NCI-H2029 treated with DMSO at 0.1 percent for 48 hours (cell line): ENCODE results near the gene PAX9.
"Not testable (repeated sequence)": the region's sequence is repeated elsewhere in the genome, so short reads cannot be mapped to it uniquely, and the experiment has no call there.

Experiments used
- DNase-seq: peaks from one replicate; lab custom pipeline; 2025; lab: John Stamatoyannopoulos, UW

PAX9 gene

DNA sequence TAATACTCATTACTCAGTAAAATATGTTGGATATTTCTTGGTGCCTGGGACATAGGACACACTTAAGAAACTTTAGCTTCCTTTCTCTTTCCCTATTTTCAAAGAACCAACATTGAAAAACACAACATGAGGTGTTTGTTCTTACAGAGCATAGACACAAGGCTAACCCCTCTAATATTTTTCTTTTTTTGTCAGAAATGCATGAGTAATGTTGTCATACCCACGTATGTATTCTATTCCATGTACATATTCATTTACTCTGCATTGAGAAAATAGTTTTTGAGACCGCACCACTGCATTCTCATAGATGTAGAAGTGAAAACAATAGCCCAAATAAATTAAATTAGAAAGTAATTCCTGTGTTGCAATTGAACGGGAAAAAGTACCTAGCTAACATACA lies 13.0 kb downstream of the PAX9 start:
- no peak for DNase-seq

DNA sequence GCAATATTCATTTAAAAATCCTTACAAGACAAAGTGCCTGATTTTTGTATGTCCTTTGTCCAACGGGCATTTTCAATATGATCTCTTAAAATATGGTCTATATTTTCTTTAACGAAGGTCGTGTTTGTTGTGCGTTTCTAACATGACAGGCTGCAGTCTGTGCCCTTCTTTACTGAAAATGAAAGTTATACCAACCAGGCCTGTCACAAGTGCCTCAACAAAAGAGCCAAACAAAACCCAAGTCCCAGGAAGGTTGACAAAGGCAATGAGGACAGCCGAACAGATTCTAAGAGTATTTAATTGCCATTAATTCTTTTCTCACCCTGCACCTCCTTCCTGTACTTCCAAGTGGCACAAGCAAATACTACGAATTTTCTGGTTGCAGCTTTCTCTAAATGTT lies 13.9 kb downstream of the PAX9 start:
- no peak for DNase-seq

DNA sequence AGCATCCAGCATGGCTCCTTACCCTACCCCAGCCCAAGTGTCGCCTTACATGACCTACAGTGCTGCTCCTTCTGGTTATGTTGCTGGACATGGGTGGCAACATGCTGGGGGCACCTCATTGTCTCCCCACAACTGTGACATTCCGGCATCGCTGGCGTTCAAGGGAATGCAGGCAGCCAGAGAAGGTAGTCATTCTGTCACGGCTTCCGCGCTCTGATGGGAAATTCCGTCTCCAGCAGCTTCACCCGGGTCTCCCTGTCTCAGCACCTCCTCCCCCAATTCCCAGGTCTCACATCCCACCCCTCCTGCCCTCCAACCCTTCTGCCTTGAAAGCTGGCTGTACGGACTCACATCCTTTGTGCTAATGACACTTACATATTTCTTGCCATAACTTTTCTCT lies 14.6 kb downstream of the PAX9 start:
- no peak for DNase-seq

DNA sequence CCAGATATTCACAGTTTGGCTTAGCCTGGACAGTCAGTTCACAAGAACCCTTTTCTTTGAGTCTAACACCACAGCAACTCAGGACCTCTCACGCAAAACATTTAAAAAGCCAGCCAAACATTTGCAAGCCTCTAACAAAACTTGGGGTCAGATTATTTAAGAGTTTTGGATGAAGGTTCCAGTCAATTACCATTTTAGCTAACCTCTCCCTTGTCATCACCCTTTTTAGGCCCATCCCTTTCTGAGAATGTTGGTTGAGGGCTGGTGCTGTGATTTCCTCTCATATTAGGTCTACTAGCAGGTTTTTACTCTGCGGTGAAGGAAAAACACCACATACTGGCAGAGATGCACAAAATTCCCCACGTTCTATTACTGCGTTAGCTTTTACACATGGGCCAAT lies 20.7 kb downstream of the PAX9 start:
- no peak for DNase-seq

DNA sequence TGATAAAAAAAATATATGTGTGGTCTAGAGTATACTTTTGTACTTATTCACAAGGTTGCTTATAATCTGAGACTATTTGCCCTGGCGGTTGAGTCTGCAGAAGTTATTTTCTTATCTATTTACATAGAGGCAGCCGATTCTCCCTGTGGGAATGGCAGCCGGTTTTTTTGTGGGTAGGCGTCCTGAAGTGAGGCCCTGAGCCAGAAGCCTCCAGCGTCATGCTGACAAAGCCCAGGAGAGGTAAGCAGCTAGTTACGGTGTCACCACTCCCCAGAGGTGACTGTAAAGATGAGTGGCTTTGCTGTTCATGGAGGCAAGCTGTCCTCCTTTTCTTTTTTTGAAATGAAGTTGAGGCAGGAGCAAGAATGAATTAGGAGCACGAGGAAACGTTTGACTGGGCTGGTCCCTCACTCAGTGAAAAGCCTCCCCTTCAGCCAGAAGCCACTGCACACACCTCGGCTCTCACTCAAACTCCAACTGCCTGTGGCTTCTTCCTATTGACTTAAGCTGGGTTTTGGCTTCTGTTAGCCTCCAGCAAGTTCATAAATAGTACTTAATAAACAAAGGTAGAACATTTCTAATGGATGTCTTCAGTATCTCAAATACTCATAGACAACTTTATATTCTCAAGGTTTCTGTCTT lies 21.5 kb downstream of the PAX9 start:
- DNase-seq: no peak

DNA sequence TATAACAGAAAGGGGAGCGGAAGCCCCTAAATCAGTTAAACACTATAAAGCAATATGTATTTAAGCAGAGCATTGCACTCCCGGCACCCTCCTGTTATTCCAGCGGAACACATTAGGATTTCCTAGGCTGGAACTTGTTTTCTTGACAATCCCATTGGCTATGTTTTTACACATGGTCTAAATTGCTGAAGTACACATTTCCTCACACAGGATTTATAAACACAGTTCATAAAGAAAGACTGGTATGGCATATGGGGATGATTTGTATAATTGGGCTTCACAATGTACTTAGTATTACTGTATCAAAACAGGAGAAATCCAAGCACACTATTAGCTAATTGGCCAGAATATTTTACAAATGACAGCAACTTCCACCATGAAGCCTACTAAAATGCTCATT lies 23.3 kb downstream of the PAX9 start:
- no peak for DNase-seq

DNA sequence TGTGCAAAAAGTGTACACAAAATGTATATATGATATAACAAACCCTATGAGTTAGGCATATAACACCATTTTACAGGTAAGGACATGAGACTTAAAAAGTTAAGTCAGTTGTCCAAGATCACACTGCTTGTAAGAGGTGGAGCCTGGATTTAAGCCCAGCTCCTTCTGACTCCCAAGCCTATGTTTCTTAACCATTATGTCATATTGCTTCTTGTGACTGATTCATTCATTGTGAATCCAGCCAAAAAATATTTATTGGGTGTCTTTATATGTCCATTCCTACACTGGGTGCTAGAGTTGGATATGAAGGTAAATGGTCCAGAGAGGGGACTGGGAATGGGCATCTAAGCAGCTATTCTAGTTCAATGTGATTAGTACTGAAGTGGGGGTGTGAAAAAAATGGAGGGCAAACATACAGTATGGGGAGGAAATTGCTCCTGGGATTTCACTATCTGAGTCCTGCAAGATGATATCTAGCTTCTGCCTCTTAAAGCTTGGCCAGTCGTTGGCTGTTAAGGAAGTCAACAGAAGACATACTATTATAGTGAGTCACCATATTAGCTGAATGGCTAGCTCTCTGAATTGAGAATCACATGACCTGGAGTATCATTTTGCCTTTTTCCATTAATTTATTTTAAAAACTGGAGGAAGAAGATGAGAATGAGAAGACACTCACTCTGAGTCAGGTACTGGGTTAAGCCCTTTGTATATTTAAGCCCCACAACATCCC lies 28.8 kb downstream of the PAX9 start:
- no peak for DNase-seq

DNA sequence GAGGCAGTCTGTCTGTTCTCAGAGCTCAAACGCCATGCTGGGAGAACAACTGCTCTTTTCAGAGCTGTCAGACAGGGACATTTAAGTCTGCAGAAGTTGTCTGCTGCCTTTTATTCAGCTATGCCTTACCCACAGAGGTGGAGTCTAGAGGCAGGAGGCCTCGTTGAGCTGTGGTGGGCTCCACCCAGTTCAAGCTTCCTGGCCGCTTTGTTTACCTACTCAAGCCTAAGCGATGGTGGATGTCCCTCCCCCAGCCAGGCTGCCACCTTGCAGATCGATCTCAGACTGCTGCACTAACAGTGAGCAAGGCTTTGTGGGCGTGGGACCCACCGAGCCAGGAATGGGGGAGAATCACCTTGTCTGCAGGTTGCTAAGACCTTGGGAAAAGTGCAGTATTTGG lies 37.8 kb downstream of the PAX9 start:
- not testable (repeated sequence) for DNase-seq

DNA sequence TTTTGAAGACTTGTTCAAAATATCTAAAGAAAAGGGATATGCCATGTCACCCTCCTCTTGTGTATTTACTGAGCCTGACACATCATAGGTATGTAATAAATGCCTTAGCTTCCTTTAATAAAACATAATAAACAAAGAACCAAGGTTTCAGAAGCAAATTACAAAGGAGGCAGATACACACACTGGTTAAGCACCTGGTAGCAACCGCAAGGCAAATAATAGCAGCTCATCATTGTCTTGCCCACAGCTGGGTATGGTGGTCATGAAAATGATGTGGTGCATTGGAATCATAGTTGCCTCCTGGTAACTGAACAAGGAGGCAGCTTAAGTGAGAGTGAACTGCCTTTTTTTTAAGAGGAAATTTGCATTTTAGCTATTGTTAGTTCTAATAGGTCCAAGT lies 39.0 kb downstream of the PAX9 start:
- no peak for DNase-seq

DNA sequence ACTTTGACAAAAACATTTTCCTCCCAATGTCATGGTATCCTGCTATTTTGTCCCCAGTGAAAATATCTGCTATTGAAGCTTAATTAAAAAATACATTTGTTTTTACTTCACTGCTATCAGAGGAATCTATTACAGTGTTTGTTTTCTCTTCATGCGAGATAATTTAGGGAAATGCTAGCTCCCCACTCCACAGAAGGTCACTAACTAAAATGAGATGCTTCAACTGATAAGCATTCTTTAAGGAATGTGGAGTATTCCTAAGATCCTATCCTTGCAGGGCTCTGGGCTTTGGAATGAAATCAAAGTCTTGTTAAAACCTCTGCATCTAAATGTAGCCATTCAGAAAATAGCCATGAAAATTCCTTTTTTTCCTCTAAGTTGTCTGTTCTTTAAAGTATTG lies 39.5 kb downstream of the PAX9 start:
- DNase-seq: no peak

DNA sequence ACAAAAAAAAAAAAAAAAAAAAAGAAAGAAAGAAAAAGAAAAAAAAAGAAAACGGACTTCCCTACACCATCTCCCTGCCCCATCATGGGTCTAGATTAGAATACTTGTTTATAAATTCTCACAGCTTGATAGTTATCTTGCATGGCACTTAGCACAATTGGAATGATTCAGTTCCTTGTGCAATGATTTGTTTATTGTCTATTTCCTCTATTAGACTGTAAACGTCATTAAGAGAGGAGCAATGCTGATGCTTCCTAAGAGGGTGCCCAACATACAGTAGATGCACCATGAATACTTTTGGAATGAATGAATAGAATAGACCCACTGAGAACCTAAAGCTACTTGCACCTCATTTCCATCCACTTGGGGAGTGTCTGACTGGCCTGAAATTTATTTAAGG lies 40.8 kb downstream of the PAX9 start:
- no peak for DNase-seq

DNA sequence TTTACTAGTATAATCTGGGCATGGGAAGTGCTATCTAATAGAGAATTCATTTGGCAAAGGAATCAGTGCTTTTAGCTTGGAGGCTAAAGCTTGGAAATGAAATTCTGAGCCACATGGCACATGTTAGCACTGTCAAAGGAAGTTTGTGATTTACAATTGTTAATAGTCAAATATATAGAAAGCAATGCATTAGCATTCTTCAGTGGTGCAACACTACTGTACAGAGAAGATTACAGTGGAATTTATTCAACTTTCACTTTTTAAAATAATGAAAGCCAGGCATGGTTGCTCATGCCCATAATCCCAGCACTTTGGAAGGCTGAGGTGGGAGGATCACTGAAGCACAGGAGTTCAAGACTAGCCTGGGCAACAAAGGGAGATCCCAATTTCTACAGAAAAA lies 45.9 kb downstream of the PAX9 start:
- DNase-seq: no peak

DNA sequence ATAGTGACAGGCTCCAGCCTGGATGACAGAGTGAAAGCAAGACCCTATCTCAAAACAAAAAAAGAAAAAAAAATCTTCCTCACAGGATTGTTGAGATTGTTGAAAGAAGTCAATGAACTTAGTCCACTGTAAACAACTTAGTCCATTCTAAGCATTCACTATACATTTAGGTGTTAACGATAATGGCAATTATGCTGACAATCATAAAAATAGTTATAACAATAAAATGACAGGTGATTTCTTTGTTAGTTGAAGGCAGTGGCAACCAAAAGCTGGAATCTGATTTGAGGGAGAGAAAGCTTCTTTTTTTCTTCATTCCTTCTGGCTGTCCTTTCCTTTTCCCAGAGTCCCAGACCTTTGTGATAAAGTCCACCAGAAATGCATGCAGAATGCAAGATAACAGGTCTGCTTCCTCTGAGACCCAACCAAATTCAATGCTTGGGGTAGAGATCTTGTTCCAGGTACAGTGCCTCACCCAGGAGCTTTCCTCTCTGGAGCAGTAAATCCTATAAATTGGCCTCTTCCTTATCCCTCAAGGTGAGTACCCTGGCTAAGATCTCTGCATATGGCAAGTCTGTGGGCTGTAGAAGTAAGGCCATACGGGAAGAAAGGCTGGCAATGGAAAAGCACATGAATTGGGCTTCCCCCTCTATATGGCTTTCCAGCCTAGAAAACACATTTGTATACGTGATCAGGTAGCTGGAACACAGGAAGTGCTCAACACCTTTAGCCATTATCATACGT lies 52.5 kb downstream of the PAX9 start:
- no peak for DNase-seq

DNA sequence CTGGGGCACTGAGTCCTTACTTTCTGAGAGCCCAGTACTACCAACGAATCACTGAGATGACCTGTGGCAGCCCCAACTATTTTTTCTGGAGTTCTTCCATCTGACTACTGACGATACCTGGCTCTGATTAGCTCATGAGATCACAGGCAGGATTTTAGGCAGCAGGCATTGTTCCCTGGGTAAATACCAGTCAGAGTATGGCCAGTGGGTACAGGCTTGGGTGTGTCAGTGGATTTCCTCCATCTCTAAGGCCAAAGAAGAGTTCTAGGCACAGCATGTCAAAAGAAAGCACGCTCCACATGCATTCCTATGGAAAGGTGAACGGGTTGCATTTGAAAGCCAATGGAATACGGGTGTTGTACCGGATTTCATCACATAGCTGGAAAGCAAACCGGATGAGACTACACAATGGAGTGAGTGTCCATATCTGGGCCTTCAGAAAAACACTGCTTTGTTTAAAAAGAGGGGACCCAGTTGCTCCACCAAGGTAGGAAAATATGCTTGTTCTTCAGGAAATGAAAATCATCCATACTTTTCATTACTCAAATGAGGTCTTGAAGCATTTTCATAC lies 55.0 kb downstream of the PAX9 start:
- no peak for DNase-seq

DNA sequence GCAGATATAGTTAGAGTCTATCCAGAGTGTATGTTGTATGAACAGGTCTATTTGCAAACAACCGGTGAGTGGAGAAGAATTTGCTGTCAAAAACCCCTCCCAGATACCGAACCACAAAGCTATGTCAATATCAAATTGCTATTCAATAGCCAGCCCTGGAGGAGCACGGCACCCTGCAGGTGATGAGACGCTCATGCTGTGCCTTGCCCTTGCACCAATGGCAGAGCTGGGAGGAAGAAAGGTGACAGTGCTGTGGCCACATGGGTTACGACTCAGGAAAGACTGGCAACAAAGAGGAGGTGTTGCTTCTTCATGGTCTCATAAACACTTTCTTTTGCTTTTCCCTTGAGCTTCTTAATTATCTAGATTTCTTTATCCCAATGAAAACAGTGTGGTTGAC lies 55.7 kb downstream of the PAX9 start:
- DNase-seq: no peak

DNA sequence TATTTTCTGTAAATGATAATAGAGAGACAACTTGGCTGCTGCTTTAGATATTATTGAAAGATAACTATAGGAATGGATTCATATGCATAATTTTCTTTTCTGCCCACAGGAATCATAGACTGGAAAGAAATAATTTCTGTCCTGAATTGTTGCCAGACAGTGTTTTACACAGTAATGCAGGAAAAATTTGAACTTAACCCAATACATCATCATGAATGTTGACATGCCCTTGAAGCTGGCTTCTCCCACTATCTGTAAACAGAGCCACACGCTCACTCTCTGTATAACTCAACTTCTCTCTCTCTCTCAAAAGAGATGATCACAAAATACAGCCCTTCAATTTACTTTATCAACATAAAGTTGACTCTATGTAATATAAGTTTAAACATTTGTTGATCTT lies 56.6 kb downstream of the PAX9 start:
- no peak for DNase-seq

DNA sequence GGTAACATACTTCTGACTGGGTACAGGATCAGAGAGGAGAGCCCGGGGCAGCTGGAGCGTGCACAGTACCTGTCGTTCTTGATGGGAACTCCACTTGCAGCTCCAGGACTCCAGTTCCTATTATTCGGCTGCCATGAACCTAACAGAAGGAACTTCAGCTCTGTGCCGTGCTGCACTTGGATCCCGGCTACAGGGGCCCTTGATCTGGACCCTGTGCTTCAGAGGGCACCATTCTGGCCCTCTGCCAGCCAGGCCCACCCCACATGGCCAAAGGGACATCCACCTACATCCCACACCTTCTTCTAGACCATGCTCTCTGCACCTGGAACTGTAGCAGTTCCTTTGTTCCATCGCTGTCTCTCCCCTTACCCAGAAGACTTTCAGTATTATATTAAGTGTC lies 58.2 kb downstream of the PAX9 start:
- no peak for DNase-seq

DNA sequence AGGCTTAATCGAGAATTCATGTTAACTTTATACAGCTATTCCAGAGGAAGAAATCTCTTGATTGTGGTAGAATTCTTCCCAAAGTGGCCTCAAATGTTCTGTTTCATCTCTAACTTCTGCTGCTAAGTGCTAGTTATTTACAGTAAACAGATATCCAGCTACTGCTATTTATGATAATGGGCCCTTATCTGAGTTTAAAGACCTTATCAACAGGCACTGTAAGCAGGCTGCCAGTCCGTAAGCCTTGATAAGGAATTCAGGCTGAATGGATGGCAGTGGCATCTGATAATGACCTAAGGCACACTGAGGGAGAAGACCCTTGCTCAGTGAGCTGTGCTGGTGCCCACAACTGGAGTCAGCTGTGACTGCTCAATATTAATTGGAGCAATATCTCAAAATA lies 59.0 kb downstream of the PAX9 start:
- no peak for DNase-seq

DNA sequence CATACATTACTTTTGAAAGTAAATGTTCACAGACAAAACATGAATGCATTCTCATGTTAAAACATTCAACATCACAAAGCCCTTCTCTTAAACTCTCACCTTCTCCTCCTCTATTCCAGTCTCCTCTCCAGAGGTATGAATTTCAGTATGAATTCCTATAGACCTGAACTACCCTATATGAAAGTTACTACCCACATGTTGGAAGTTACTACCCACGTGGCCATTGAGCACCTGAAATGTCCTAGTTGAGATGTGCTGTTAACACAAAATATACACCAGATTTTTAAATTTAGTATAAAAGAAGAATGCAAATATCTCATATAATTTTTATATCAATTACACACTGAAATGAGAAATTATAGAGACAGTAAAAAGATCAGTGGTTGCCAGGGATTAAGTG lies 60.2 kb downstream of the PAX9 start:
- no peak for DNase-seq

DNA sequence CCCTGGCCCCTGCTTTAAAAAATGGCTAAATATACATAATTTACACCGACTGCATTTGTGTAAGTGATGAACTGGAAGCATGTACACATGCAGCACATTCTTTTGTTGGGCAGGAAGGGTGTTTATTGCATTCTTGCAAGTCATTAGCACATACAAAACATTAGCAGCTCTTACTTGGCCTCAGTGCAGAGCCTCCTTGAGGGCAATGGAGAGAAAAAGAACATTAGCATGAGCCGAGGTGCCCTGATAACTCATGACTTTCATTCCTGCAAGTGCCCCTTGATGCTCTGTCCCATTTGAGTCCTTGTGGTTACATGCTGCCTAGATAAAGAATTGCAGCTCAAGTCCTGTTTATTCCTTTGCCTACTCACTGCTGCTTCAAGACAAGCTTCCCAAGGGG lies 61.9 kb downstream of the PAX9 start:
- DNase-seq: no peak

DNA sequence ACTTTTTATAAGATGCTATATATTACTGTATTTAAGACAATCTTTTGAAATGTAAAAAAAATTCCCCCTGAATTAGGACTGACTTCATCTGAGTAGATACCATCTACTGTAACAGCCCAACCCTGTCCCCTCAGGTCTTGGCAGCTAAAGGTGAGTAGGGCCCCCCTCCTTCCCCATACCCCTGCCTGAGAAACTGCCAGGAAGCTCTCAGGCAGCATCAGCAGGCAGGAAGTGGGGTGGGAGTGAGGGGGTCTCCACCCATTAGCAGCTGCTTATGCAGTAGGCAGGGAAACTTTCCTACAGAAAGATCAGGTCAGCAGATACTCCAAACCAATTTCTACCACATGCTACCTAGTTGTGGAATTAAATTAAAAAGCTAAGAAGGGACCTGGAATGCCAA lies 62.5 kb downstream of the PAX9 start:
- DNase-seq: no peak

DNA sequence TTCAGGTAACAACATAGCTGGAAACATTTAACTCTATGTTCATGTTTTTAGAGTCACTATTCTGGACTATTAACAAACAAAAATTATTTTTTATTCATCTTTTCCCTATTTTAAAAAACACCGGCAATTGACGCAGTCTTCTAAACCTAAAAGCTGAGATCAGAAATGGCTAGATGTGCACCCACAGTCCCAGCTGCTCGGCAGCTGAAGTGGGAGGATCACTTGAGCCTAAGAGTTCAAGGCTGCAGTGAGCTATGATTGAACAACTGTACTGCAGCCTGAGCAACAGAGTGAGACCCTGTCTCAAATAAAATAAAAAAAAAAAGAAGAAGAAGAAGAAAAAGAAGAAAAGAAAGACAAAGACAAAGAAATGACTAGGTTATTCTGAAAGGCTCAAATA lies 64.5 kb downstream of the PAX9 start:
- no peak for DNase-seq
